T-helper 1 cell treated with Interleukin-12 subunit alpha and Interleukin-12 subunit beta and Interleukin-4 antibody, amounts not matched to agents 30 ng/mL and 1 ng/mL, for 36 hours (primary cell): ENCODE measurements around the gene ALDOA. TPM values are rescaled to one million over a fixed set of nuclear protein-coding genes. Genes with fewer than 3 reads are reported as not detected.
"Not testable (repeated sequence)": the region's sequence is repeated elsewhere in the genome, so short reads cannot be mapped to it uniquely, and the experiment has no call there.

ENCODE experiments used
- intact Hi-C: fragments of 100-400 bp; cut with micrococcal nuclease; formaldehyde crosslinking; loops from one replicate; pipeline ENCODE4 v1.15.1; 2024
- total RNA-seq: library from RNA; stranded (reverse); gene quantifications from 2 replicates; pipeline ENCODE4 v1.2.3, GENCODE V29; 2022

Gene ALDOA
- total RNA-seq = 1,204 and 1,207 TPM in 2 replicates

DNA sequence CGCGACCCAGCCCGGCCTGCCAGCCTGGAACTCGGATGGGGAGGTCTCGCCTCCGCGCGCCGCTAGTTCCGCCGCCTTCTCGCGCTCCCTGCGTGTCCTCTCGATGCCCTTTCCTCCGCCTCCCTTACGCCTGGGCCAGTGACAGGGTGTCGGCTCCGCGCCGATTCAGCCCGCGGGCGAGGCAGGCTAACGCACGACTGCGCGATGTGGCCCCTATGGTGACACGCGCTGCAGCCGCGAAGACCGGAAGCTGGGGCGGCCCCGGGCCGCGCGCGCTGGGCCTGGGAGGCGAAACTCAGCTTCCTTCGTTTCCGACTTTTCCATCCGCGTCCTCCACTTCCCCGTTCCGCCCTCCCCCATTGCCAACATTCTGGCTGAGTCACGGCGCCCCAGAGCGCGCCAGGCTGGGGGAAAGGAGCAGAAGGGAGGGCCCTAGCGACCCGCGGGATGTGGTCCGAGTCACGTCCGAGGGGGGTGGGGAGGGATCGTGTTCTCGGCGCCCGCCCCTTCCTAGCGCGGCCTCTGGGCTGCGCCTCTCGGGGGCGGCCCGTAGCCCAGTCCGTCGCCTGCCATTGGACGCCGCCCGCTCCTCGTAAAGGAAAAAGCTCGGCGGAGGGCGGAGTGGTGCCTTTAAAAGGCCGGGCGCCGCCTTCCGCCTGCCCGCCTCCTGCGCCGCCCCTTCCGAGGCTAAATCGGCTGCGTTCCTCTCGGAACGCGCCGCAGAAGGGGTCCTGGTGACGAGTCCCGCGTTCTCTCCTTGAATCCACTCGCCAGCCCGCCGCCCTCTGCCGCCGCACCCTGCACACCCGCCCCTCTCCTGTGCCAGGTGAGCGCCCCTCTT, at the start of gene ALDOA:
Gene ALDOA, plus strand, starts transcription at position 659 of the 841 bp plus-strand sequence. CDS start 1,138 bp downstream, outside the sequence.
- intact Hi-C loops = loop anchor here (1.0 to 5.0 kb wide), 12 partner anchors 10 to 633 kb away; partner anchors contain the start of genes CD2BP2, FBRS, ITGAL and MAPK3

DNA sequence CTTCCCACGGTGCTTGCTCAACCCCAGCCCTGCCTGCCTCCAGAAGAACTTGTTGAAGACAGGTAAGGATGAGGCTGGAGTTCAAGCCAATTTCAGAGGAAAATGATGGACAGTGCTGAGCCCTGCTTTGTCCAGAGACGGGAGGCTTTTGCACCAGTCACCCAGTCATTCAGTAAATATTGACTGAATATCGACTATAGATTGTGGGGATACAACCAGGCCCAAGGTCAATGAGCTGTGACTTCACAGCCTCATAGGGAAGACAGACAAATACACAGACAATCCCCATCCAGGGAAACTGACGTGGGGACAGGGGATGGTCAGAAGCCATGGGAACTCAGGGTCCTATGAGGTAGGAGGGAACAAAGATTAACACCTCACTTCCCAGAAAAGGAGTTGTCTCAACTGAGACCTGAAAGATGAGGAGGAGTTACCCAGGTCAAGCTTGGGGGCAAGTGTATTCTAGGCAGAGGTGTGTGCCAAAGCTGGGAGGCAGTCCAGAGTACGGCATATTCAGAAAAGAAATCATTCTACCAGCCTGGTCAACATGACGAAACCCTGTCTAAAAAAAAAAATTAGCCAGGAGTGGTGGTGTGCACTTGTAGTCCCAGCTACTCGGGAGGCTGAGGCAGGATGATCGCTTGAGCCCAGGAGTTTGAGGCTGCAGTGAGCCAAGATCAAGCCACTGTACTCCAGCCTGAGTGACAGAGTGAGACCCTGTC, 48.8 kb upstream of the ALDOA start:
- intact Hi-C loops = no loop called here

GRCh38 chr16:30017277-30017656, 48.3 kb upstream of the ALDOA start:
- intact Hi-C loops = no loop called here

DNA sequence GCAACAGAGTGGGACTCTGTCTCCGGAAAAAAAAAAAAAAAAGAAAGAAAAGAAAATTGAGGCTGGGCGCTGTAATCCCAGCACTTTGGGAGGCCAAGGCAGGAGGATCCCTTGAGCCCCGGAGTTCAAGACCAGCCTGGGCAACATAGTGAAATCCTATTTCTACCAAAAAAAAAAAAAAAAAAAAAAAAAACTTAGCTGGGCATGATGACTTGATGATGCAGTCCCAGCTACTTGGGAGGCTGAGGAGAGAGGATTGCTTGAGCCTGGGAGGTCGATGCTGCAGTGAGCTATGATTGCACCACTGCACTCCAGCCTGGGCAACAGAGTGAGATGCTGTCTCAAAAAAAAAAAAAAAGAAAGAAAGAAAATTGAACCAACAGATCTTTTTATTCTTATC, 47.6 kb upstream of the ALDOA start:
- intact Hi-C loops = not testable (repeated sequence)

- intact Hi-C loops = no loop called here
Measured at GRCh38 chr16:30018731-30019158, 46.8 kb upstream of the ALDOA start.

DNA sequence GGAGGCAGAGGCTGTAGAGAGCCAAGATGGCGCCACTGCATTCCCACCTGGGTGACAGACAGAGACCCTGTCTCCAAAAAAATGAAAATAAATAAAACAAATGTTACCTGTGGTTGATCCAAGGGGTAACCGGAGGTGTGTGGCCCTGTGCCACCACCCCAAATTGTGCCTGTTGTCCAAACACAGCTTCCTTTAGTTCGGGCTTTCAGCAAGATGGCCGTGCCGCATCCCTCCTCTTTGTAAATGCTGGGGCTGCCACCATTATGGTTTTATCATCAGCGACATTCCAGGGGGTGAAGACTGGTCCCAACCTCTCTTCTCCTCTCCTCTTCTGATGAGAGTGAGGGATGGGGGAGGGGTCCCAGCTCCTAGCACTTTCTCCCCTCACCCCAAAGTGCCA, 42.7 kb upstream of the ALDOA start, which contains the start of gene C16orf92:
Gene C16orf92, plus strand, starts transcription at position 312 of the 400 bp plus-strand sequence. CDS start 143 bp downstream, outside the sequence.
- intact Hi-C loops = loop anchor here (5.0 kb wide), 3 partner anchors 121 to 196 kb away; partner anchors contain the start of gene ASPHD1

GRCh38 chr16:30023586-30023985, 42.0 kb upstream of the ALDOA start:
- intact Hi-C loops = loop anchor here (5.0 kb wide), 3 partner anchors 121 to 196 kb away; partner anchors contain the start of gene ASPHD1

DNA sequence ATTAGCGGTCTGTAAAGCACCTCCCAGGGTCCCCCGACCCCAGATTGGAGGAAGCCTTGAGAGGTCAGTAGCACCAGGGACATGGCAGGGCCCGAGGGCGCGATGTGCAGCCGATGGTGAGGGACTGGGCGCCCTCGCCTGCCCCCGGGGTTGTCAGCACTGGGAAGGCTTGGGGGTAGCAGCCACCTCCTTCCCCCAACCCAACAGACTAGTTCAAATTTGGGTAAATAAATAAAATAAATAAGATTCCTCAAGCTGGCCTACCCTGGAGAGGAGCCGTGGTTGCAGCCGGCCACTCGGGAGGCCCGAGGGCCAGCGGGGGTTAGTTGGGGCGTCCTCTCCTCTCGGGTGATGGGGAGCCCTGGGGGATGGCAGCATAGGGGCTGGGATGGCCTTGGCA, 41.1 kb upstream of the ALDOA start:
- intact Hi-C loops = loop anchor here (5.0 kb wide), 3 partner anchors 122 to 197 kb away; partner anchors contain the start of gene ASPHD1

- intact Hi-C loops = no loop called here
Measured at GRCh38 chr16:30025156-30025555, 40.4 kb upstream of the ALDOA start.

- intact Hi-C loops = no loop called here
Measured at GRCh38 chr16:30025574-30025973, 40.0 kb upstream of the ALDOA start.

DNA sequence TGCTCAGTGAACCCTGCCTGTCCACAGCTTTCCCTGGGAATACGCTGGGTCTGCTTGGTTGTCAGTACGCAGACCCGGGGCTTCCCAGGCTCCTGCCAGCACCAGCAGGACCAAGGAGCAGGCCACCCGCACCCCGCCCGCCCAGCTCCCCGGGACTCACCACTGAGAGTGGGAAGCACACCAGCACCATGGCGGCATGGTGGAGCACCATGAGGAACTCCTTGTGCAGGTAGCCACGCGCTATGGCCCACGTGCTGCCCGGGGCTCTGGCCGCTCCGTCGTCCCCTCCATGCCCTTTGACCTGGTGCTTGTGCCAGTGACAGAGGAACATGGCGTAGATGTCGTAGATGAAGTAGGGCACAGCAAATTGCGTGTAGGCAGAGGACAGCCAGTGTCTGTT, 39.1 kb upstream of the ALDOA start:
- intact Hi-C loops = no loop called here

DNA sequence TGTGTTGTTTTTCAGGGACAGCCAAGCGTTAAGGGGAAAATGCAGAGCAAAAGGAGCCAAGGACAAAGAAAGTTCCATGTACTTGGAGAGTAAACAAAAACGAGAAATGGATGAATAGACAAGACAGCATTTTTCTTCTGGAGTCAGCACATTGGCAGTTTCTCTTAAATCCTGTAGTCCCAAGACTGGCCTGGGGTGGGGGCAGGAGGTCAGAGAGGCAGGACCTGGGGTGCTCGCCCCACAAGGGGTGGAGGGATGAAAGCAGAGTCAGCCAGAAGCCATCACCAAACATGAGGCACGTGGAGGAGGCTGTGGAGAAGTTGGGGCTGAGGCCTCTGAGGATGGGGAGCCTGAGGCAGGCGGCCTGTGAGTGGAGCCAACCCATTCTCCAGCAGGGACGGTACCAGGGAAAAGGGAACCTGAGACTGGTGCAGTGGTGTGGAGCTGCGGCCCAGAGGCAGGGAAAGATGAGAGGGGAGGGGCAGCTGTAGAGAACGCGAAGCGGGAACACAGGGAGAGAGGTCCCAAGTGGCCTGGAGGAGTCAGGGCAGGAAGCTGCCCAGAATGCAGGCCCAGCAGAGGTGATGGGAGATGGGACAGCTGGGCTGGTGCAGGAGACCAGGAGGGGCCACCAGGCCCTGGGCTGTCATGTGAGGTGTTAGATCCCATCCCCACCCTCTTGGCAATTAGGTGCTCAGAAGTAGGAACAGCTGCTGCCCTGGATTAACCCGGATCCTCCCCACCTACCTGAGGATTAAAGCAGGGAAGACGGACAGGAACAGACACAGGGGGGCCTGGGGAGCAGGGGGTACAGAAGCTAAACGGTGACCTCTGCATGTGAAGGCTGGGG, 37.7 kb upstream of the ALDOA start:
- intact Hi-C loops = no loop called here

DNA sequence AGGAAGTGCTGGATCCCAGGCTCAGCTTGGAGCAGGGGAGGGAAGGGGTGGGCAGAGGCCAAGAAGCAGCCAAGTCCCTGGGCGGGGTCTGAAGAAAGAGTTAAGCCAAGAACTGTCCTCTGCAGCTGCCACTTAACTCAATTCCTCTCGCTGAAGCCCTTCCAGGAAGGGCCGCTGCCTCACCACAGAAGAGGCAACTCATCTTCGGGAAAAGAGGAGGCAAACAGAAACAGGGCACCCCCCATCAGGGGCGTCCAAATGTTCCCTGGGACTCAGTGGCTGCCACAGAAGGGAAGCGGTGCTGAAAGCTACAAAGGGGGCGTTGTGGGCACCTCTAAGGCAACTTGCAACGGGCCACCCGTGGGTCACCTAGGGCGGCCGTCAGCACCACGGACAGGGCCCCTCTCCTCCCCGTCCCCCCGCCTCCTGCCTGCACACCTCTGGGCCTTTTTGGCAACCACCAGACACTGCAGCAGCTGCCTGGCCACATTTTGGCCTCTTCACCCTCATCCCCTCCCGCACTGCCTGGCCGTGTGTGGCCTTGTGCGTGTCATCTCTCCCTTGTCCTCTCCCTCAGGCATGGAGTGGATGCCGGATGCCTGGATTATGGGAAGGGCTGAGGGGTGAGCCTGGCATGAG, 37.0 kb upstream of the ALDOA start:
- intact Hi-C loops = no loop called here

DNA sequence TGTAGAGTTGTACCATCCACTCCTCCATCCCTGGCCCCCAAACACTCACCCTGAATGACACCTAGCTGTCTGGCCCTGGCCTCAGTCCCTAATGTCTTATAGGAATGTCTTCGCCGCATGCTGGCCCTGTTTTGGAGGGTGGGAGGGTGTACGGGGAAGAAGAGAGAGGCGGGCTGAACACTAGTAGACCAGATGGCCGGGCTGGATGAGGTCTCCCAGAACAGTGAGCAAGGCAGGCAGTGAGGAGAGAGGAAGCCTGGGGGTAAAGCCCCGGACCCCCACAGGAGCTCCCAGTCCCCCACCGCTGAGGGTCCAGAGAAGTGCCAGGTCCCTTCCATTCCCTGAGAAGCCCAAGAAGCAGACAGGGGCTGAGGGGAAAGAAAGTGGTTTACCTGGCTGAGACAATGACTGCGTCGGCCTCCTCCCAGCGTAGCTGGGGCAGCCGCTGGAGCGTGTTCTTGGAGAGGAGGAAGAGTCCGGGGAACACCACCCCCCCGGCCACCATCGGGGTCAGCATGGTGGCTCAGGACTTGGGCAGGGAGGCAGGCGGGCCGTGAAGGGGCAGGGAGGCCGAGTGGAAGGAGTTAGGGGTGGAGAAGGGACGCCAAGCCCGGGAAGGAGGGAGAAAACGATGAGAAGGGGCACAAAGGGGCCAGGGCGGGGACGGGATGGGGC, 35.4 kb upstream of the ALDOA start:
- intact Hi-C loops = no loop called here

DNA sequence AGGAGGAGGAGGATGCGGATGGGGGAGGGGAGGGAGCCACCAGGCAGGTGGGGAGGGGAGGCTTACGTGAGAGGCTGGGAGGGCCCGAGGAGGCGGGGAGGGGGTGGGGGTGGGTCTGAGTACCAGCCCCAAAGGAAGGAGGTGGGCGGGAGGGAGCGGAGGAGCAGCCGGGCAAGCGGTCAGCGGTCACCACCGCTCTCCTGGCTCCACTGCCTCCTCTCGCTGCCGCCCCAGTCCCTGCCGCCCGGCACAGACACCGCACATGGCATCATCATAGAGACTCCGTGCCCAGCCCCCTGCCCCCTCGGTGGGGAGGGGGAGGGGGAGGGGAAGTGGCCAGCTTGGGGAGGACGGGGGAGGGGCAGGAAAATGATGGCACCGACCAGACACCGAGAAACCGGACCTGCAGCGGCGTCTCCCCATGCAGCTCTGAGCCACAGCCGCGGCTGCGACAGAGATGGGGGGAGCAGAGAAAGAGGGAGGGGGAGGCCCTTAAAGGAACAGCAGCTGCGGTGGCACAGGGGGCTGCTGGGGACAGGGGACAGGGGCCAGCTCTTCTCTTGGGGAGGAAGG, 34.6 kb upstream of the ALDOA start, which contains the start of gene TLCD3B:
Gene TLCD3B, minus strand, starts transcription at position 431 of the 573 bp plus-strand sequence. CDS start 744 bp downstream, outside the sequence.
- intact Hi-C loops = no loop called here

DNA sequence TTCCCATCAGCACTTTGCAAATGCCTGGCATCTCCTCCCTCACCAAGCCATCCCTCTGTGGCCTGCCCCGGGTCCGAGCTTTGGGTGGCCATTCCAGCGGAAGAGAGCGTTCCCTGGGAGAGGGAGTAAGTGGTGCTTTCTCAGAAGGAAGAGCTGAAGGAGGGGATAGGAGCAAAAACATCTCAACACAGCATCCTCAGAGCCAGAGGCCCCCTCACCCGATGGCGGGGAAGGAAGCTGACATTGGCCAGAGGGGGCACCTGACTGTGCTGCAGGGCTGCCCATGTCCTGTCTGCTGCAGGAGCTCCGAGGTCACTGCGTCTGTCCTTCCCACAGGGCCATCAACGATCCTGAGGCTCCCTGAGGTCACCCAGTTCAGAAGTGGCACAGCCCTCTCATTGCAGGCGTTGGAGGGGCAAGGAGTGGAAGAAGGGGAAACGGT, 34.1 kb upstream of the ALDOA start:
- intact Hi-C loops = no loop called here

DNA sequence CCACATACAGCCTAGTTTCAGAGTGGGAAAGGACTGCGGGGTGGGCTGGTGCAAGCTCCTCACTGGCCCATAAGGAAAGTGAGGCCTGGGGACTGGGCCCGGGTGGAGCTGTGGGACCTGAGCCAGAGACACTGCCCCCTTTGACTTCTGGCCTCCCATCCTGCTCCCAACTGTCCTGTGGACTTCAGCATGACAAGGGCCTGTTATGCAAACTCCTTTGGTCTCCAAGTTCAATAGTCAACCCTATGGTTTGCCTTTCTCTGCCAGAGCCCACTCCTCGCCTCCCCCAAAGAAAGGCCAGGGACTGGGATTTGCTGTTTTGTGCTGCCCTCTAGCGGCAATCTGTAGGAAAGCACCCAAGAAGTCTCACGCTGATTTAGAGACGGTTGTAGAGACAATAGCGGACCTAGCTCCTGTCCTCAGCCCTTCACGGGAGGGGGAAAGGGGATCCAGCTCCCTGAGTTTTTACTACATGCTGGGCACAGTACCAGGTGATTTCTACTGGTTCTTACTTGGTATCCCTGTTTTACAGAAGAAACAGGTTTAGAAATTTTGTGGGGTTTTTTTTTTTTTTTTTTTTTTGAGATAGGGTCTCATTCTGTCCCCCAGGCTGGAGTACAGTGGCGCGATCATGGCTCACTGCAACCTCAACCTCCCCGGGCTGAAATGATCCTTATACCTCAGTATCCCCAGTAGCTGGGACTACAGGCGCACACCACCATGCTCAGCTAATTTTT, 33.3 kb upstream of the ALDOA start:
- intact Hi-C loops = no loop called here

DNA sequence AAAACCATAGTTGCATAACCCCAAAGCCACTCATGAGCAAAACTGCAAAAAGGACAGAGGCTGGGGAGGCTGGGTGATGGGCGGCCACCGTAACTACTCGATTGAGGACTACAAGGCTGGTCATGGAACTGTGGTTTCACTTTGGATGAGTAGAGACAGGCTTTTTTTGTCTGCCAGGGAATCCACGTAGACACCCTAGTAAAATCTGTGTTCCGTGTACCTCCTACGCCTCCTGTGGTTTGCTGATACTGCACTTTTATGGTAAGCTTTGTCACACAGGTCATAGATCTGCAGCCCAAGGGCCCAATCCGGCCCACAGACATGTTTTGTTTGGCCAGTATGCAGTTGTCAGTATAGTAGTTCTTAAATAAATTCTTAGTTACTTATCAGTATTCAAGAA, 32.3 kb upstream of the ALDOA start:
- intact Hi-C loops = no loop called here

- intact Hi-C loops = no loop called here
Measured at GRCh38 chr16:30040221-30040620, 25.3 kb upstream of the ALDOA start.
